GM21367 (cell line): ENCODE results near the gene NBL1.

Experiments used
- ATAC-seq: cut with Tn5 transposase; IDR thresholded peaks from one replicate; pipeline ENCODE4 v1.9.1; 2021; ENCODE audit not compliant: unreplicated experiment

Gene NBL1

DNA sequence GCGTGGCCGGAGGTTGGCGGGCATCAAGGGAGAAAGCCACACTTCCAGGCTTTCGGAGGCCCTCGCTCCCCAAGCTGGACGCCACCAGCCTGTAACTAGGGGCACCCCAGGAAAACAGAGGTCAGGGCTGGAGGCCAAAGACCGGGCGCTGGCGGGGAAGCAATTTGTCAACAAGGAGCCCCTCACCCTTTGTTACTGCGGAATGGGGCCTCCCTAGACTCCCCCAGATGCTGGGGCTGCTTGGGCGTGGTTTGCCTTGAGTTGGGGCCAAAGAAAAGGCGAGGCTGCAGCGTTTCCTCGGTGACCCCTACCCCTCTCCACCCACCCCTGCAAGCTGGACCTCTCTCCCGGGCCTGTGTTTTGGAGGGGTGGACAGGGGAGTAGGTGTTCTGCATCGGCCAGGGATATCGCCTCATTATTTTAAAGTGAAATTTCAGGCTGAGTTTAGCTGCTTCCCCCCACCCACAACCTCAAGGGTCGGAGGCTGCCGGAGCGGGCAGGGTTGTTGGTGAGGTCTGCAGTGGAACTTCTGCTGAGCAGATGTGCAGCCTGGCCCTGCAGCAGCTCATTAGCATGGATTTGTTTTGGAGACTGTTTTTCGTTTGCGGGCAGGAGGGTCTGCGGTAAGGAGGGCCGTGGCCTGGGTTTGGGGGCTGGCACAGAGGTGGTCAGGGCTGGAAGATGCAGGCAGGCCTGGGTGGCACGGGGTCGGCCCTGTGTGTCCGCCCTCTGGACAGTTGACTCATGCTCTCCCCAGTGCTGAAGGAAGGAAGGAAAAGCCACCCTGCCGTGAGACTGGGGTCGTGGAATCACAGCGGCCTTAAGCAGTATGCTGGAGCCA, 1.5 kb downstream of the NBL1 start:
- ATAC-seq = no peak

DNA sequence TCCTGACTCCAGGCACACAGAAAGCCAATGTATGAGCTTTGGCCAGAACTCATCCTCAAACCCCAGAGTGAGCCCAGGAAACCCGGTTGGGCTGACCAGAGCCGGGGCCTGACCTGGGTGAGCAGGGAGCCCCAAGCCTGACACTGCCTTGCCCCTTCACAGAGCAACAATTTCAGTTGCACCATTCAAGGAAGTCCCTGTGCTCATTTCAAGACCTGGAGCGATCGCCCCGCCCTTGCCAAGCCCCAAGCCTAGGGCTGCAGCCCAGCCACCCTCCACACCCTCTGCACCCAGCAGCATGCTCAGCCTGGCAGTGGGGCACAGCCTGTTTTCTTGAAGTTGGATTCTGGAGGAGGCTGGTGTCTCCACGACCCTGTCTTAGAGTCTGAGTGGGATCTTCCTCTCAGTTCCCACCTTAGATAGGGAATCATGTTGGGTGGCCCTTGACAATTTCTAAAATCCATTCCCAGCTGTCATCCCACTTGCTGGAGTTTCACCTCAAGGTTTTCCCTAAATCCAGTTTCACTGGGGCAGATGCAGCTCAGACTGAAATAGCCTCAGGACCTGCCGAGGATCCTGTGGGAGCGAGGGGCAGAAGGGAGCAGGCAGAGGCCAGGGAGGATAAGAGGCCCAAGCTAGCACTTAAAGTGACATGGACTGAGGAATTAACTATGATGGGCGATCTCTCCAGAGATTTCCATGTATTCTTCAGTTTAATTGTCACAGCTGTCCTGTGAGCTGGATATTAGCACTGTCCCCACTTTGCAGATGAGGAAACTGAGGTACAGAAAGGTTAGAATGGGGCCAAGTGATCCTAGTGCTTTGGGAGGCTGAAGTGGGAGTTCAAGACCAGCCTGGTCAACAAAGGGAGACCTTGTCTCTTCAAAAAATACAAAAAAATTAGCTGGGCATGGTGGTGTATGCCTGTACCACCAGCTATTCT, 2.5 kb downstream of the NBL1 start:
- no peak for ATAC-seq

DNA sequence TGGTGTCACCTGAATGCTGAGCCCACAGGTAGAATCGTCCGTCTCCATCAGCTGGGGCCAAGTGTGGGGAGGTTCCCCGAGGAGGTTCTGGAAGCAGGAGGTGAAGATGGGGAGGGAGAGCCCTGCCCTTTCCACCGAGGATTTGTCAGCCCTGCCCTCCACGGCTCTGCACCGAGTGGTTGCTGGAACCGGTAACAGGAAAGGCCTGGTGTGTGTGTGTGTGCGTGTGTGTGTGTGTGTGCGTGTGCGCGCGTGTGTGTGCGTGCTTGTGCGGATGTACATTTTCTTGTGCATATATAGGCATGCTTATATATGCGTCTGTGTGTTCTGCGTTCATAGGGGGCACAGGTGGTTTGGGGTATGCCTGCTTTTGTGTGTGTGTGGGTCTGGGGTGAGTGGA, 3.5 kb downstream of the NBL1 start:
- no peak for ATAC-seq

DNA sequence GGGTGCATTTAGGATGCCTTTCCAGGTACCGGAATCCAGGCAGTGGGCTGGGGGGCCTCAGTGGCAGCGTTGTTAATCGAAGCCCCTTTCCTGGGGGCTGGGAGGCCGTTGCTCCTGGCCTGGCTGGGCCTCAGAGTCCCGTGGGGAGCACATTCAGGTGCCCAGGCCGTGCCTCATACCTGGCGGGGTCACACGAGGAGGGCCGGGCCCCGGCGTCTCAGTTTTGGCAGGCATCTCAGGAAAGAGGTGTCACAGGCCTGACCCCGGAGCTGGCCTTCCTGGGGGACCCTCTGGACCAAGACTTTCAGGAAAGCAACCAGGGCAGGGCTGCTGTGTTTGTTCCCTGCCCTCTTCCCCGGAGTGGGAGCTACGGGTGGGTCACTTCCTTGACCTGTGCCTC, 4.1 kb downstream of the NBL1 start:
- ATAC-seq = no peak

DNA sequence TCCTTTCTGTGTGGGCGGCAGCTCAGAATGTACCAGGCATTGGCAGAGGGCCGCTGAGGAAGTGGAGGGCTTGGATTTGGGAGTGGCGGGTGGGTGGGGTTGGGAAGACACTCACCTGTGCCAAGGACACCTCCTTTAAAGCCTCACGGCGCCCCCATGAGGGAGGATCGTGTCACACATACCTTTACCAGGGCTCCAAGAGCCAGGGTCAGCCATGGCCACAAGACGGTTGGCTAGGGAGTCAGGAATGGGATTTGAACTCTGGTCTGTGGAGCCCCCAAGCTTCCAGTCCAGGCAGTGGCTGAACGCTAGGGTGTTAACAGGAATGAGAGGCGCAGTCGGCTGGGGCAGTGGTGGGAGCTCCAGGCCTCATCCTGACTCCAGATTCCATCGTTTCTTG, 4.6 kb downstream of the NBL1 start:
- ATAC-seq = no peak

DNA sequence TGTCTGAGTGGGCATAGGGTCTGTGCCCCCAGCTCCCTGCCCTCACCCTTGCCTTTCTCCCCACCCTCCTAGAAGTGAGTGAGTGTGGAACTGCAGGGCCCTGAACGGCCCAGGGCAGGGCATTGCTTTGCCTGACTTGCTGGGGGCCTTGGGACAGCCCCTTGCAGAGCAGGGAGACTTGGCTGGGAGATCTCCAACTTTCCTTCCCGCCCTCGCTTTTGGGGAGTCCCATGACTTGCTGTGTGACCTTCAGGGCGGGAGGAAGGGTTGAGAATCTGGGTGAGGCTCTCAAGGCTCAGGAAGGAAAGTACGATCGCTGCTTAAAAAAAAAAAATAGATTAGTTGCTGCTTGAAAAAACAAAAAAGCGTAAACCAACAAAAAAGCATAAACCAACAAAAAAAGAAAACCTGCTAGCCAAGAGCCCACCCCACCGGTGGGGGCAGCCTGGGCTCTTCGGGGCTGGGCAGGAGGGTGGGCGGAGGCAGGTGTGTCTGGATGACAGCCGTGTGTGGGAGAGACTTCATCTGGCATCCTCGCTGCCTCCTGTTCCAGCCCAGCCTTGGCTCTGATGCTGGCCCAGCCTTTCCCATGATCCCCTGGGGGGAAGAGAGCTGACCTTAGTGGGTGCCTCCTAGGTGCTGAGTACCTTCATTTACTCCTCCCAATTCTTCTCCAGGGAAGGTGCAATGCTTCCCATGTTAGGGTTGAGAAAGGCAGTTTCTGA, 6.5 kb downstream of the NBL1 start:
- ATAC-seq = no peak

DNA sequence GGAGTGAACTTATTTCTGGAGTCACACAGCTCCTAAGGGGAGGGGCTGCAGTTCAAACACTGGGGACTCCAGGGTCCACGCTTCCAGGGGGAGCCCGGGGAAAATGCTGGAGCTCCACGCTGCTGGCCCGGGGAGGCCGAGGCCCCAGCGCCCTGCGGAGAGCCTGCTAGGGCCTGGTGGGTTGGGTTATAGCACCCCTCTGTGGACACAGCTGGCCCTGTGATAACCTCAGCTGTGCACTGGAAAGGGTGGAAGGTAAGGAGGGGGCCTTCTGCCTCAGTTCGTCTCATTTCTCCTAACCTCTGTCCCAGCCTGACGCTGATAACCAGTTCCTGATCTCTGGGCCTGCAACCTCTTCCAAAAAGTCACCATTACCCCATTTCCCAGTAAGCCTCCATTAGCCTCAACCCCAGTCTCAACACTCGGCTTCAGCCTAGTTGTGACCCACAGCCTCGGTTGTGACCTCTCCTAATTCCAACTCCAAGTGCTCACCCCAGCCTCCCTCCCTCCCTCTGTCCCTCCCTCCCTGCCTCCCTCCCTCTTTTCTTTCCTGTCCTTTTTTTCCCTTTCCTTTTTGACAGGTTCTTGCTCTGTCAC, 7.1 kb downstream of the NBL1 start:
- ATAC-seq = no peak

DNA sequence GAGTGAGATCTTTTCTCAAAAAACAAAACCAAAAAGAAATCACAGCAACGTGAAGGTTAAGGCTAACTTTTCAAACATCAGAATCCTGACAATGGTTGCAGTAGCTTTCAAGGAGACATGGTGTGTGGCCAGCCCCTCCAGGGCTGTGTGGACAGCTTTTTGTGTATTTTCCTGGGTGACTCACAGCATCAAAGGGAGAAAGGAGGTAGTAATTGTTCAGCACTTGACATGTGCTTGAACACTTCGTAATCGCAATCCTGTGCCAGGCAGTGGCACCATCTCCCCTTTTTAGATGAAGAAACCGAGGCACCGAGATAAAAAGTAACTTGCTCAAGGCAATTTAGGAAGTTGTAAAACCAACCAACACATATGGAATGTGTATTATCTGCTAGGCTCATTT, 10.3 kb downstream of the NBL1 start:
- no peak for ATAC-seq

DNA sequence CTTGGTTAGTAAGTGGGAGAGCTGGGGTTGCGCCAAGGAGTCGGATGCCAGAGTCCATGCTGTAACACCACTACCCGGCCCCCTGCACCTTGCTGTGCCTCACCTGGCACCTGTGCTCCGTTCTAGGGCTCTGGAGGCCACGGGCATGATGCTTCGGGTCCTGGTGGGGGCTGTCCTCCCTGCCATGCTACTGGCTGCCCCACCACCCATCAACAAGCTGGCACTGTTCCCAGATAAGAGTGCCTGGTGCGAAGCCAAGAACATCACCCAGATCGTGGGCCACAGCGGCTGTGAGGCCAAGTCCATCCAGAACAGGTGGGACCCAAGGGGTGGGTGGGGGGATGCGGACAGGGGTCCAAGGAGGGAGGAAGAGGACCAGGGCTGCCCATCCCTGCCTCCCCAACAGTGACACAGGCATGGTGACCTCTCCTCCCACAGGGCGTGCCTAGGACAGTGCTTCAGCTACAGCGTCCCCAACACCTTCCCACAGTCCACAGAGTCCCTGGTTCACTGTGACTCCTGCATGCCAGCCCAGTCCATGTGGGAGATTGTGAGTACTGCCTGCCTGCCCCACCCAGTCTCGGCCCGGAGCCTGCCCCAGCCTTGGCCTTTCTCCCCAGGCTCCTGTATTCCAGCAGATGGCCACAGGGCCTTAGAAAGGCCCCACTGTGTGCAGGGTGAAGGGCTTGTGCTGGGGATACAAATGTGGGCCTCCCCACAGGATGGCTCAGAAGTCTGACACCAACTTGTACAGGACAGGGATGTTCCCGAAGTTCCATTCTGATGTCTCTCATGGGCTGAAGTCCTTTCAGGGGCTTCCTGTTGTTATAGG, 11.0 kb downstream of the NBL1 start:
- ATAC-seq = no peak

DNA sequence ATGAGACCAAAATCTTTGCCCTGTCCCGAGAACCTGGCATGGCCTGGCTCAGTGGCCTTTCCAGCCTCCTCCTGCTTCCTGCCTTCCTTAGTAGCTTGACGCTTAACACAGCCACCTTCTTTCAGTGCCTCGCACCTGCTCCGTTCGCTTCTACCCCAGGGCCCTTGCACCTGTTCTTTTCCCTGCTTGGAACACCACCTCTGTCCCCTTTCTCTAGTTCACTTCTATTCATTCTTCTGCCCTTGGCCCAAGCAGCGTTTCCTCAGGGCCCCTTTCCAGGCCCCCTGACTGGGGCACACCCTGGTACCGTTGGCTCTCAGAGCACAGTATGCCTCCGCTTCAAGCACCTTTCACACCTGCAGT, 11.6 kb downstream of the NBL1 start:
- no peak for ATAC-seq

DNA sequence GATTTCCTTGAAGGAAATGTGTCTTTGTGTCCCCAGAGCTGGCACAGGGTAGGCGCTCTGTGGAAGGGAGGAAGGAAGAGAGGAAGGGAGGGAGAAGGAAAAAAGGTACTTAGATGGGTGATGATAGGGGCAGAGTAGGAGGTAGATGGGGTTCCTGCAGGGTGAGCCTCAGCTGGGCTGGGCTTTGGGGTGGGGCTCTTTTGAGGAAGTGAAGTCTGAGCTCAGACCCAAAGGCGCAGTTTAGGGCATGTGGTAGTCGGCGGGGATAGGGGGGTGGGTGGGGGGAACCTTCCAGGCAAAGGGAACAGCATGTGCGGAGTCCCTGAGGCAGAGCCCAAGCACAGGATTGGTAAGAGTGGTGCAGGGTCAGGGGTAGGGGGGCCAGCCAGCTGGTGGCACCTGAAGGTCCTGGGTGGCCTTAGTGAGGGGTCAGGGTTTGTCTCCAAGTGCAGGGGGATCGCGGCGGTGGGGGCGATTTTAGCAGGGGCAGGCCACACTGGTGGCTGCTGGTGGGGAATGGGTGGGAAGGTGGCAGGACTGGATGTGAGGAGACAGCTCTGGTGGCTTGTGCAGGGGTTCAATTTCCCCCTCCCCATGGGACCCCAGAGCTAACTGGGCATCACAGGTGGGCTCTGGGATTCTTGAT, 12.1 kb downstream of the NBL1 start:
- ATAC-seq = no peak

DNA sequence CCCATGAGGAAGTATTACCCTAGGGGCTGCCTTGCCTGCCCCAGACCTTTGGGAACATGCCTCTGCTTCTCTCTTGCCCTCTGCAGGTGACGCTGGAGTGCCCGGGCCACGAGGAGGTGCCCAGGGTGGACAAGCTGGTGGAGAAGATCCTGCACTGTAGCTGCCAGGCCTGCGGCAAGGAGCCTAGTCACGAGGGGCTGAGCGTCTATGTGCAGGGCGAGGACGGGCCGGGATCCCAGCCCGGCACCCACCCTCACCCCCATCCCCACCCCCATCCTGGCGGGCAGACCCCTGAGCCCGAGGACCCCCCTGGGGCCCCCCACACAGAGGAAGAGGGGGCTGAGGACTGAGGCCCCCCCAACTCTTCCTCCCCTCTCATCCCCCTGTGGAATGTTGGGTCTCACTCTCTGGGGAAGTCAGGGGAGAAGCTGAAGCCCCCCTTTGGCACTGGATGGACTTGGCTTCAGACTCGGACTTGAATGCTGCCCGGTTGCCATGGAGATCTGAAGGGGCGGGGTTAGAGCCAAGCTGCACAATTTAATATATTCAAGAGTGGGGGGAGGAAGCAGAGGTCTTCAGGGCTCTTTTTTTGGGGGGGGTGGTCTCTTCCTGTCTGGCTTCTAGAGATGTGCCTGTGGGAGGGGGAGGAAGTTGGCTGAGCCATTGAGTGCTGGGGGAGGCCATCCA, 12.8 kb downstream of the NBL1 start:
- no peak for ATAC-seq

DNA sequence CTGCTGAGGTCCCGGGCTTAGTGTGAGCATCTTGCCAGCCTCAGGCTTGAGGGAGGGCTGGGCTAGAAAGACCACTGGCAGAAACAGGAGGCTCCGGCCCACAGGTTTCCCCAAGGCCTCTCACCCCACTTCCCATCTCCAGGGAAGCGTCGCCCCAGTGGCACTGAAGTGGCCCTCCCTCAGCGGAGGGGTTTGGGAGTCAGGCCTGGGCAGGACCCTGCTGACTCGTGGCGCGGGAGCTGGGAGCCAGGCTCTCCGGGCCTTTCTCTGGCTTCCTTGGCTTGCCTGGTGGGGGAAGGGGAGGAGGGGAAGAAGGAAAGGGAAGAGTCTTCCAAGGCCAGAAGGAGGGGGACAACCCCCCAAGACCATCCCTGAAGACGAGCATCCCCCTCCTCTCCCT, 13.4 kb downstream of the NBL1 start:
- no peak for ATAC-seq

DNA sequence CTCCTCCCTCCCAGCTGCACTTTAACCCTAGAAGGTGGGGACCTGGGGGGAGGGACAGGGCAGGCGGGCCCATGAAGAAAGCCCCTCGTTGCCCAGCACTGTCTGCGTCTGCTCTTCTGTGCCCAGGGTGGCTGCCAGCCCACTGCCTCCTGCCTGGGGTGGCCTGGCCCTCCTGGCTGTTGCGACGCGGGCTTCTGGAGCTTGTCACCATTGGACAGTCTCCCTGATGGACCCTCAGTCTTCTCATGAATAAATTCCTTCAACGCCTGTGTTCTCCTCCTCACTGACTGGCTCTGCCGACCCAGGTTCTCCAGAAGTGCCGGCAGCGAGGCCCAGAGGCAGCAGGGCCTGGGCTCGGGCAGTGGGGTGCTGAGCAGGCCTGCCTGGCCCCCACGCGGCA, 14.1 kb downstream of the NBL1 start:
- no peak for ATAC-seq

DNA sequence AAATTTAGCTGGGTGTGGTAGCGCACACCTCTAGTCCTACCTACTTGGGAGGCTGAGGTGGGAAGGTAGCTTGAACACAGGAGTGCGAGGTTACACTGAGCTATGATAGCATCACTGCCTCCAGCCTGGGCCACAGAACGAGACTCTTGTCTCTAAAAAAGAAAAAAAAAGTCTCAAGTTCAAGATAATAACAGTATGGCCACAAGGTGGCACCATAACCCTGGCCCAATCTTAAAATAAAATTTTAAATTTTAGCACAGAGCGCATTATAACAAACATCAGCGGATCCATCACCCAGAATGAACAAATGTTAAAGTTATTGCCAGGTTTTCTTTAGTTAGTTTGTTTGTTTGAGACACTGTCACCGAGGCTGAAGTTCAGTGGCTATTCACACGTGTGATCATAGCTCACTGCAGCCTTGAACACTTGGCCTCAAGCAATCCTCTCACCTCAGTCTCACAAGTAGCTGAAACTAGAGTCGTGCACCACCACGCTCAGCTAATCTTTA, 17.7 kb downstream of the NBL1 start:
- ATAC-seq = no peak

DNA sequence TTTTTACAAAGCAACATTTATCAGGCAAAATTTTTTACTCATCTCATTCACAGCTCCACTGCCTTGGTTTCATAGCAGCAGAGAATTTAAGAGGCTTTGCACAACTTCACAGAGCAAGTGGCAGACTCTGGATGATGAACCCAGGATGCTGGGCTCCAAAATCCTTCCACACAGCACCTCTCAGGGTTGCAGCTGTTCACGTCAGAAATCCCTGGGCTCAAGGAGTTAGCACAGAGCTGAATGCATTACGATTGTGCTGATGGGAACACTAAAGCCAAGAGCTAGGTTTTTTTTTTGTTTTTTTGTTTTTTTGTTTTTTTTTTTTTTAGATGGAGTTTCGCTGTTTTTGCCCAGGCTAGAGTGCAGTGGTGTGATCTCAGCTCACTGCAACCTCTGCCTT, 18.2 kb downstream of the NBL1 start:
- ATAC-seq = no peak

DNA sequence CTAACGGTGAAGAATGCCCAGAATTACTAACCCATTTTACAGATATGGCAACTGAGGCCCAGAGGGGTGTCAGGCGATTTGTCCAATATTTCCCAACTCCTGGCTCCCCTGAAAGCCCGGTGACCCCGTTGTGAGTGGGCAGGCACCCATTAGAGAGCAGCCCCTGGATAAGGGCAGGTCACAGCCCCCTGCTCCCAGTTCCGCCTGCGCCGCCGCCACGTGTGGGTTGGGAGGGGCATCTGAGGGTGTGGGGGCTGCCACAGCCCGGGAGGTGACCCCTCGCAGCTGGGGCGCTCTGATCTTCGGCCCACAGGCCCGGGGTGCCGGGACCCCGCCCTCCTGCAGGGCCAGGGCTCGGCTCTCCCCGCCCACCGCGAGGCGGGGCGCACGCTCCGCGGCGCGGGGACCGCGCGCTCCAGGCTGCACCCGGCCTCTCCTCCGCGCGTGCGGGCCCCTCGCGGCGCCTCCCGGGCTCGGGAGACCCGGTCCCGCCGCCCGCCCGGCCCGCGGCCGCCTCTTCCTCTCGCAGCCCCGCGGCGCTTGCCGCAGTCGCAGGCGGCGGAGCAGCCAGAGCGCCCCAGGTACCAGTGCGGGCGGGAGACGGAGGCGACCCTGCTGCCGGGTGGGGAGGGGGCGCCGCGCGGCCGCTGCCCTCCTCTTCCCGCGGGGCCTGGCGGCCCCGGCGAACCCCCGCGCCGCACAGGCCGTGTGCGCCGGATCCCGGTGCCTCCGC, 20.5 kb downstream of the NBL1 start, which contains the start of gene HTR6:
TSS of gene HTR6 (plus strand) at position 423 of the 733 bp plus-strand sequence. CDS start 879 bp downstream, outside the sequence.
- no peak for ATAC-seq

DNA sequence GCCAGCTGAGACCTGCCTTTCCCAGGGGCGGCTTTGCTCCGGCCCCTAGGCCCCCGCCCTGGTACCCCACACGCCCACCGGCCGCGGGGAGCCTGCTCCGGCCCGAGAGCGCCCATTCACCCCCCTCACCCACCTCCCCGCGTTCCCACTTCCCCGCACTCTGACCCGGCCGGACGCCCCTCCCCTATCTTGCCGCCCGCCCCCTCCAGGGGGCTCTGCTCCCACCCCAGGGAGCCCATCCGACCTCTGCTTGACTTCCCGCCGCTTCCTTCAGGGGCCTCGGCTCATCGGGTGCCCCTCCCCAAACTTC, 21.0 kb downstream of the NBL1 start:
- no peak for ATAC-seq
